BE2C (cell line): ENCODE results near the gene AEBP1.

Source experiments
- DNase-seq: peaks from one replicate; pipeline ENCODE4 v3.0.0-alpha.2; 2020
- H3K27me3 ChIP-seq: fragments of 250-450 bp; sonication (Bioruptor Pico); 2 replicates; pipeline ENCODE4 v1.5.1; 2020; ENCODE audit warnings: mild to moderate bottlenecking
- H3K36me3 ChIP-seq: fragments of 250-450 bp; sonication (Bioruptor Pico); 2 replicates; pipeline ENCODE4 v1.5.1; 2020; ENCODE audit warnings: mild to moderate bottlenecking
- H3K4me1 ChIP-seq: fragments of 250-450 bp; sonication (Bioruptor Pico); 2 replicates; pipeline ENCODE4 v1.5.1; 2020
- H3K4me3 ChIP-seq: 2 replicates; pipeline ENCODE4 v1.5.1; 2011; ENCODE audit warnings: low read depth, low read length
- H3K9me3 ChIP-seq: fragments of 250-450 bp; sonication (Bioruptor Pico); 2 replicates; pipeline ENCODE4 v1.5.1; 2020
- CTCF ChIP-seq: IDR thresholded peaks from 2 replicates; pipeline ENCODE4 v1.5.1; 2012; ENCODE audit warnings: mild to moderate bottlenecking, low read depth, low read length

Gene AEBP1

GRCh38 chr7:44150466-44150832, 46.3 kb downstream of the AEBP1 start:
- Histone ChIP-seq H3K4me1 (peaks cover 7% of the 10 kb centered on the region), H3K36me3 (no peaks in the 10 kb centered on the region), H3K27me3 (no peaks in the 10 kb centered on the region), H3K4me3 (no peak overlapping the region), H3K9me3 (no peaks in the 10 kb centered on the region)
- no peak for DNase-seq
- no peak for TF ChIP-seq CTCF

- TF ChIP-seq CTCF, result no peak
- DNase-seq, result no peak
- peaks cover 3% of the 10 kb centered on the region for H3K4me1 ChIP-seq
- H3K27me3 ChIP-seq, result no peaks in the 10 kb centered on the region
- H3K36me3 ChIP-seq, result no peaks in the 10 kb centered on the region
- H3K4me3 ChIP-seq, result no peak overlapping the region
- H3K9me3 ChIP-seq, result no peaks in the 10 kb centered on the region
Observed at GRCh38 chr7:44150966-44151941, 47.1 kb downstream of the AEBP1 start.

DNA sequence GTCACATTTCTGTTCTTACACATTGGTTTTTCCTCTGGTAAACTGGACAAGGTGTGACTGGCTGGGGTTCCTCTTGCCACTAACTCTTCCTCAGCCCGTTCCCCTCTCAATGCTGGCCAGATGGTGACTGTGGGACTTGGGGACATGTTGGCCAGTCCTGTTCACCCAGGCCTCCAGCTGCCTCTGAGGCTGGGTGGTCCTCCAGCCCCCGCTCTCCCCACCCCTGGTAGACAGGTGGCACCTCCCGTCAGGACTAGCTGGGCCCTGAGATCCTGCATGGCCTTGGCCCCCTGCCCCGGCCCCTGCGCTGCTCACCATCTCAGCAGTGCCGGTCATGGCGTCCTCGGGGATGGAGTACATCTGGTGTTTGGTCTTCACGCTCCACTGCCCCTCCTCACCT, 47.8 kb downstream of the AEBP1 start:
- Histone ChIP-seq H3K4me1 (no peaks in the 10 kb centered on the region), H3K4me3 (no peak overlapping the region), H3K36me3 (no peaks in the 10 kb centered on the region), H3K9me3 (no peaks in the 10 kb centered on the region), H3K27me3 (no peaks in the 10 kb centered on the region)
- no peak for DNase-seq
- no peak for TF ChIP-seq CTCF

- no peak overlapping the region for H3K4me3 ChIP-seq
- no peak for DNase-seq
- no peaks in the 10 kb centered on the region for H3K4me1 ChIP-seq
- no peaks in the 10 kb centered on the region for H3K27me3 ChIP-seq
- TF ChIP-seq CTCF, result no peak
- no peaks in the 10 kb centered on the region for H3K9me3 ChIP-seq
- H3K36me3 ChIP-seq, result no peaks in the 10 kb centered on the region
Observed at GRCh38 chr7:44152971-44153947, 49.1 kb downstream of the AEBP1 start.

- H3K4me3 ChIP-seq, result no peak overlapping the region
- no peak for DNase-seq
- H3K27me3 ChIP-seq, result no peaks in the 10 kb centered on the region
- H3K9me3 ChIP-seq, result no peaks in the 10 kb centered on the region
- no peak for TF ChIP-seq CTCF
- no peaks in the 10 kb centered on the region for H3K36me3 ChIP-seq
- no peaks in the 10 kb centered on the region for H3K4me1 ChIP-seq
Observed at GRCh38 chr7:44153948-44154335, 49.8 kb downstream of the AEBP1 start.
